Urinary bladder (tissue), 4 donors: Measurements from ENCODE around the gene LRRC4B. TPM values are rescaled to one million over a fixed set of nuclear protein-coding genes. Genes with fewer than 3 reads are reported as not detected.

ENCODE experiments used
- DNase-seq: peaks from one replicate; pipeline ENCODE4 v3.0.0-alpha.2; 2015; ENCODE audit errors: extremely low spot score
- H3K27ac ChIP-seq: one replicate; pipeline ENCODE4 v1.5.1; 2013; ENCODE audit warnings: low read depth, mild to moderate bottlenecking, moderate library complexity
- H3K36me3 ChIP-seq: one replicate; pipeline ENCODE4 v1.6.1; 2013; ENCODE audit warnings: mild to moderate bottlenecking, moderate library complexity; ENCODE audit not compliant: insufficient read depth
- H3K4me1 ChIP-seq: one replicate; pipeline ENCODE4 v1.6.1; 2013; ENCODE audit warnings: mild to moderate bottlenecking, moderate library complexity; ENCODE audit not compliant: insufficient read depth
- H3K4me3 ChIP-seq: one replicate; pipeline ENCODE4 v1.5.1; 2013; ENCODE audit warnings: low read depth, low read length
- WGBS: extraction: QIAGEN DNeasy Blood & Tissue Kit; methylation state at CpG from one replicate; pipeline ENCODE4 v1.1.7; 2013; 5-methylcytosine and 5-hydroxymethylcytosine counted together
- polyA plus RNA-seq: library from polyadenylated mRNA; stranded (reverse); fragments of 200-250 nt; gene quantifications from one replicate; pipeline ENCODE4 v1.2.3, GENCODE V29; 2013
- total RNA-seq: library from RNA; depleted of rRNA; stranded (reverse); fragments of >200 nt; gene quantifications from one replicate; pipeline ENCODE4 v1.2.3, GENCODE V29; 2014
- donor health status: healthy with polysubstance abuse.
- donor health status: healthy.

LRRC4B gene
- total and polyA plus RNA-seq, 2 donors = 12.8 to 14.5 TPM

GRCh38 chr19:50515168-50515561, 53.1 kb downstream of the LRRC4B start:
- Histone ChIP-seq H3K4me1 (peaks cover 2% of the 10 kb centered on the region), H3K27ac (no peak overlapping the region), H3K4me3 (no peak overlapping the region), H3K36me3 (peaks cover 1% of the 10 kb centered on the region)
- 74% methylated on average over 11 of the region's 11 CpGs for WGBS
- no peak for DNase-seq

DNA sequence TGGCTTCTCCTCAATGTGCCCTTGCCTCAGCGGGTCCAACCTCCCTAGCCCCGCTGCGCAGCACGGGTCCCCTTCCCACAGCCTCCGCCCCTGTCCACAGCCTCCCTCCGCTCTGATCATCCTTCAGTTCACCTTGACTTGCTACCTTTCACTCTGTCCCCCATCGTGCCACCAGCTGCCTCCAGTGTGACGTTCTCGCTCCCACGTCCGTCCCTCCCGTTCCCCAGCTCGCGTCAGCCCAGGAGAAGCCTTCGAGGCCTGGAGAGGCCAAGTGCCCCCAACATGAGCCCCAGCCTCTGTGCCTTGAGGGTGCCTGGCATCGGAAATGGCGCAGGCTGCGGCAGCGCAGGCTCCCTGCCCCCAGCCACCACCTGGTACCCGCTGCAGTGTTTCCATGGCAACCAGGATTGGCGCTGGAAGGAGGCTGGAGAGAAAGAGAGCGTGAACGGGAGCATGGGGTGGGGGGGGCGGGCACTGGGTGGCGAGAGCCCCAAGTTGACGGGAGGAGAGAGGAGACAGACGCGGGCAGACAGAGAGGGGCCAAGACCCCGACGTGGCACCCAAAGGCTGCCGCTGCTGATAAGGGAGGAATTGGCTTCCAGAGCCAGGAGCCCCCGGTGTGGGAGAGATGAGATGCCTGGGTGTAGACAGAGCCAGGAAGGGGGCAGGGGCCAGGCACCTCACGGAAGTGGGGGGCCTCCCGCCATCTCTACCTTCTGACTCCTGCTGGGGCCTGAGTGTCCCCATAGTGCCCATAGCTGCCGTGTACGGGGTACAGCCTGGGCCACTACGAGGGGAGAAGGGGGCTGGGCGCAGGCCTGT, 53.7 kb downstream of the LRRC4B start:
- Histone ChIP-seq H3K4me1 (peaks cover 3% of the 10 kb centered on the region), H3K36me3 (peaks cover 1% of the 10 kb centered on the region), H3K4me3 (no peak overlapping the region), H3K27ac (no peak overlapping the region)
- WGBS = 40% methylated on average over 38 of the region's 38 CpGs
- no peak for DNase-seq

DNA sequence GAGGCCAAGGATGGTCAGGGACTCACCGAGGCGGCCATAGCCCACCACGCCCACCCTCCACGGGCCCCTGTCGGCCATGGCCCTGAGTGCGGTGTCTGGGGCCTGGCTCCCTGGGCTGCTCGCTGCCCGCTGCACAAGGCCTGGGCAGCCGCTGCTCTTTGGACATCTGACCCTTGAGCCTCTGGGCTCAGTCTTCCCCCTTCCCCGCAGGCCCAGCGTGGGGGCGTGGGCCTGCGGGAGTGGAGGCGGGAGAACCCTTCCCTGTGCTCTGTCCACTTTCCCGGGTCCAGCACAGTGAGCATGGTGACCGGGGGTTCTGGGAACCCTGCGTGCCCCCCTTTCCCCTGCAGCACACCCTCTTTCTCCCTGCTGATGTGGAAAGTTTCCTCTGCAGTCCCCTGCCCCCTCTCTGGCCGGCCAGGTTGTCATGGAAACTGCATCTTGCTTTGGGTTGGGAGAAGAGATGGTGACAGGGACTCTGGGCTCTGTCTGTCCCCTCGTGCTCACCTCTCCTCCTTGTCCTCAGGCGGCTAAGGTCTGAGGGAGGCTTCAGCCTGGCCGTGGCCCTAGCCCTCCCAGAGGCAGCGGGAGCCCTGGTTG, 54.4 kb downstream of the LRRC4B start, which contains the start of gene ASPDH:
TSS of gene ASPDH (minus strand) at position 168 of the 600 bp plus-strand sequence. CDS start at position 78, 90 bp downstream.
- Histone ChIP-seq H3K36me3 (peaks cover 1% of the 10 kb centered on the region), H3K4me3 (no peak within 1 kb of the TSS), H3K4me1 (peaks cover 3% of the 10 kb centered on the region), H3K27ac (no peak within 1 kb of the TSS)
- WGBS = 46% methylated on average over 22 of the region's 22 CpGs
- no peak for DNase-seq

- Histone ChIP-seq H3K36me3 (peaks cover 1% of the 10 kb centered on the region), H3K4me1 (peaks cover 3% of the 10 kb centered on the region), H3K4me3 (no peak overlapping the region), H3K27ac (no peak overlapping the region)
- no peak for DNase-seq
- WGBS = 68% methylated on average over 12 of the region's 12 CpGs
Measured at GRCh38 chr19:50512999-50513745, 55.1 kb downstream of the LRRC4B start.

- no peak for DNase-seq
- Histone ChIP-seq H3K36me3 (peaks cover 1% of the 10 kb centered on the region), H3K27ac (no peak overlapping the region), H3K4me3 (no peak overlapping the region), H3K4me1 (peaks cover 3% of the 10 kb centered on the region)
- WGBS = 88% methylated on average over 36 of the region's 36 CpGs
Measured at GRCh38 chr19:50512112-50512998, 55.9 kb downstream of the LRRC4B start.

DNA sequence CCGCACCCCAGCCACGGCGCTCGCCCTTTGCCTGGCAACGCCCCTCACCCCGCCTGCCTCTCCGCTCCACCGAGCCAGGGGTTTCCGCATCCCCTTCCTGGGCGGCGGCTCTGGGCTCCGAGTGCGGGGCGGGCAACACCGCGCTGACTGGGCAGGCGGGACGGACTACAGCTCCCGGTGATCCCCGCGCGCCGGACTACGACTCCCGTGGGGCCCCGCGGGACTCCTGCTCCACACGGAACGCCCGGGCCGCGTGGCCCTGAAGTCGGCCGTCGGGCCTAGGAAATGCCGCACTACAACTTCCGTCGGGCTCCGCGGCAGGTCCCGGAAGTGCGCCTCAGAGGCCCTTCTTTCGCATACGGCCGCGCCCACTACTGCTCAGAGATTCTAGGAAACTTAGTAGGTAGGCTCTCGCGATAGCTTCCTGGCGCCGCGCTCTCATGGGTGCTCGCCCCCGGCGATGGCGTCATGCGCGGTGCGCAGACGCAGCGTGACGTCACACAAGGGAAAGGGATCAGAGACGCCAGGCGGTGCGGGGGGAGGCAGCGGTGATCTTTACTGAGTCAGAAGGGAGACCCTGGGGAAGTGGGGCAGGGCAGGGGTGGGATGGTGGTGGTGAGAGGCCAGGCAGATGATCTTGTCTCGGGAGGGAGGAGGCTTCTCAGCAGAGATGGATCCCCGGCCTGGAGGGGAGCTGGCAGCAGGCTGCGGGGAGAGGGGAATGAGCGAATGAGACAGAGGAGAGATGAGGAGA, 57.0 kb downstream of the LRRC4B start, which contains the start of gene JOSD2:
TSS of gene JOSD2 (minus strand) at position 123 of the 754 bp plus-strand sequence. CDS start 760 bp downstream, outside the sequence.
- Histone ChIP-seq H3K4me1 (peaks cover 3% of the 10 kb centered on the region), H3K4me3 (peak within 1 kb of the TSS; percentile 59), H3K36me3 (no peaks in the 10 kb centered on the region), H3K27ac (peak within 1 kb of the TSS; percentile 88)
- peak; percentile 96 for DNase-seq
- under 1% methylated on average over 69 of the region's 69 CpGs for WGBS

DNA sequence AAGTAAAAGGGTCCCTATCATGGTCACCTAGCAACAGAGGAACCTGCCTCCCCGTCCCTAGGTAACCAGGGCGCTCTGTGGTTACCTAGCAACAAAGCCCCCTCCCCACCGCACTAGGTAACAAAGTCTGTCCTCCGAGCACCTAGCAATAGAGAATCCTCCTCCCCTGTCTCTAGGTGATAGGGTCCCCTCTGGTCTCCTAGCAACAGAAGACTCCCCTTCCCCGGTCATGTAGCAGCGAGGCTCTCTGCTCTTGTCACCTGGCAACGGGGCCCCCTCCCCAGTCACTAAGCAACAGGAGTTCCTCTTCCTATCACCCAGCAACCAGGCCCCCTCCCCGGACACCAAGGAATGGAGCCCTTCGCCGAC, 57.6 kb downstream of the LRRC4B start:
- peak; percentile 68 for DNase-seq
- H3K4me1 ChIP-seq = peaks cover 3% of the 10 kb centered on the region
- WGBS = 3% methylated on average over 10 of the region's 10 CpGs
- H3K4me3 ChIP-seq = peak overlapping the region; percentile 59
- peak overlapping the region; percentile 79 for H3K27ac ChIP-seq
- H3K36me3 ChIP-seq = no peaks in the 10 kb centered on the region

DNA sequence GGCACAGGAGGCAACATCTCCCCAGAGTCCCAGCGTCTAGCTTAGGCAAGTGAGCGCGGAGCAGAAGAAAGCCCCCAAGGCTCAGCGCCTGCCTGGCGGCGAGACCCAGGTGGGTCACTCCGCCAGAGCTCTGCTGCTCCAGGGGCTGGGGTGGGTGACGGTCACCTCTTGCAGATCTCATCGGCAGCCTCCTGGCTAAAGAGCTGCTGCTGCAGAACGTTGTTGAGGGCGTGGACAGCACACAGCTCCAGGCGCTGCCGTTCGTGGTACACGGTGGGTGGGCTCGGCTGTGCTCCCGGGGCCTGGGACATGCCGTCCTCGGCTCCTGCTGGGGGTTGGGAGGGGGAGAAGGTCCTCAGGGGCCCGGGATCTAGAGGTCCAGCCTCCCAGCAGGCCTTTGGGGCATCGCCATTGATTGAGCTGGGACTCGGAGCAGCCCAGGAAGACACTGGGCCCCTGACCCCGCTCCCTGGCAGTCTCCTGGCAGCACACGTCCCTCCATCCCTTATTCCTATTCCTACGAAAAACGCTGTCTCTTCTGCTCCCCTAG, 58.0 kb downstream of the LRRC4B start:
- WGBS = 40% methylated on average over 26 of the region's 26 CpGs
- Histone ChIP-seq H3K27ac (no peak overlapping the region), H3K36me3 (no peaks in the 10 kb centered on the region), H3K4me1 (peaks cover 3% of the 10 kb centered on the region), H3K4me3 (peak overlapping the region; percentile 59)
- DNase-seq = no peak

- no peak overlapping the region for H3K27ac ChIP-seq
- peaks cover 3% of the 10 kb centered on the region for H3K4me1 ChIP-seq
- WGBS = 90% methylated on average over 11 of the region's 11 CpGs
- no peak for DNase-seq
- H3K4me3 ChIP-seq = no peak overlapping the region
- no peaks in the 10 kb centered on the region for H3K36me3 ChIP-seq
Measured at GRCh38 chr19:50509366-50509765, 58.9 kb downstream of the LRRC4B start.

GRCh38 chr19:50508843-50509190, 59.4 kb downstream of the LRRC4B start:
- Histone ChIP-seq H3K4me3 (no peak overlapping the region), H3K36me3 (no peaks in the 10 kb centered on the region), H3K27ac (no peak overlapping the region), H3K4me1 (peaks cover 3% of the 10 kb centered on the region)
- DNase-seq = no peak
- 88% methylated on average over 3 of the region's 3 CpGs for WGBS

DNA sequence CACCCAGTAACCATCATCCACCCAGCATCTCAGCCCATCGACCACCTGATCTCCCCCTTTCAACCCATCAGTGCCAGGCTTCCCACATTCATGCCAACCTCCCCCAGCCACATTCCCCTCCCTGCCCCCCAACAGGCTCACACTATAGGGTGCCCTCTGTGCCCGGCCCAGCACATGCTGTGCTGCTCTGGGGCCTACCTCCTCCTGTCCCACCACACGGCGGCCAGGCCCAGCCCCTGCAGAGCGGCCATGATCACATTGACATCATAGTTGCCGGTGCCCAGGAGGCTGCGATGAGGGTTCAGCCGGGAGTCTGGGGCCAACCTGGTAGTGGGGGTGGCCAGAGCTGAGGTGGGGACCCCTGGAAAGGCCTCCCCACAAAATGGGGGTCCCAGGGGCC, 60.9 kb downstream of the LRRC4B start:
- H3K4me3 ChIP-seq = no peak overlapping the region
- no peak for DNase-seq
- no peaks in the 10 kb centered on the region for H3K36me3 ChIP-seq
- no peak overlapping the region for H3K27ac ChIP-seq
- 90% methylated on average over 8 of the region's 8 CpGs for WGBS
- peaks cover 3% of the 10 kb centered on the region for H3K4me1 ChIP-seq

DNA sequence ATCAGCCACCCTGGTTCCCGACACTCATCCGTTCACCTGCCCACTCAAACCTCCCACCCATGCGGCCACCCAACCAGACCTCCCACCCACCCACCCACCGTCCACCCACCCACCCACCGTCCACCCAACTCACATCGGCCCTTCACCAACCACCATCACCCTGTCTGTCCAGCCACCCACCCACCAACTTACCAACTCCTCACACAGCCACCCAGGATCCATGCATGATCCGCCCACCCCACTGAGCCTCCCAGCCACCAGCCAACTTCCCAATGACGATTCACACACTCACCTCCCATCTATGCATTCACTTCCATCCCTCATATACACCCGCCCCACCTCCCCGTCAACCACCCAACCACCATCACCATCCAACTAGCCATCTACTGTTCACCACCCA, 61.5 kb downstream of the LRRC4B start:
- WGBS = 92% methylated on average over 10 of the region's 10 CpGs
- Histone ChIP-seq H3K4me1 (peaks cover 3% of the 10 kb centered on the region), H3K27ac (no peak overlapping the region), H3K36me3 (no peaks in the 10 kb centered on the region), H3K4me3 (no peak overlapping the region)
- DNase-seq = no peak
